K562 (cell line): ENCODE data around the gene CD82. TPM values are rescaled to one million over a fixed set of nuclear protein-coding genes. Genes with fewer than 3 reads are reported as not detected.

ENCODE experiments used
- ATAC-seq: fragments of 200-7000 bp; cut with Tn5 transposase; 3 replicates; pipeline ENCODE4 v1.9.1; 2020; ENCODE audit warnings: moderate library complexity
- BruUV-seq: library from RNA; stranded (reverse); fragments of 400-500 nt; replicated peaks from 2 replicates; lab custom pipeline; 2021; lab: Mats Ljungman, UMichigan
- CTCF ChIA-PET: fragments of 300-600 bp; formaldehyde crosslinking; extraction: SDS; loops from one replicate; lab custom pipeline; 2021; ENCODE audit warnings: low intra/inter-chr PET ratio; lab: Yijun Ruan, JAX
- POLR2A ChIA-PET: fragments of 300-600, 350-650 bp; sonication (Branson Sonifier 250); formaldehyde crosslinking; extraction: SDS; loops from one replicate; lab custom pipeline; 2021; ENCODE audit warnings: antibody characterized with exemption, inconsistent platforms; lab: Yijun Ruan, JAX
- DNase-seq, 4 experiments: peaks; one replicate each; pipeline versions ENCODE4 v3.0.0 to v3.0.0-alpha.2; 2011 to 2018; ENCODE audit warnings: low spot score in 3 of 4, mixed read lengths in 3 of 4; ENCODE audit errors: extremely low read depth in 1 of 4
- FAIRE-seq: peaks from 2 replicates; lab custom pipeline; 2011; peaks lifted over from hg19 to GRCh38; lab: Jason Lieb, UNC
- H2AFZ ChIP-seq: 2 replicates; pipeline ENCODE4 v1.6.0; 2011; ENCODE audit warnings: low read depth, low read length, control low read depth, inconsistent platforms
- H3K27ac ChIP-seq: fragments of 200-600 bp; 3 replicates; pipeline ENCODE4 v1.8.0; 2011; ENCODE audit warnings: low read depth, mild to moderate bottlenecking, control low read depth, inconsistent platforms, low read length, moderate library complexity, mixed read lengths; ENCODE audit errors: extremely low read depth
- H3K27me3 ChIP-seq, 2 experiments: fragments of 300-600 bp in 1 of 2; 2 replicates in 1 of 2; 3 replicates in 1 of 2; pipeline versions ENCODE4 v1.6.0 to v1.8.0; 2011; ENCODE audit warnings: inconsistent platforms in 2 of 2, low read length in 2 of 2, mild to moderate bottlenecking in 1 of 2, mixed read lengths in 1 of 2, moderate library complexity in 1 of 2; ENCODE audit not compliant: control insufficient read depth in 2 of 2, insufficient read depth in 2 of 2
- H3K36me3 ChIP-seq: fragments of 300-600 bp; 3 replicates; pipeline ENCODE4 v1.8.0; 2011; ENCODE audit warnings: mild to moderate bottlenecking, low read length, inconsistent platforms; ENCODE audit not compliant: control insufficient read depth, insufficient read depth
- H3K4me1 ChIP-seq, 2 experiments: fragments of 200-600 bp in 1 of 2; replicated peaks in 1 of 2; 2 replicates in 1 of 2; 3 replicates in 1 of 2; pipeline versions ENCODE4 v1.5.1 to v1.8.0; 2011; ENCODE audit warnings: inconsistent platforms in 2 of 2, low read length in 2 of 2, mild to moderate bottlenecking in 1 of 2, mixed read lengths in 1 of 2, moderate library complexity in 1 of 2; ENCODE audit not compliant: control insufficient read depth in 2 of 2, insufficient read depth in 2 of 2
- H3K4me2 ChIP-seq: 2 replicates; pipeline ENCODE4 v1.6.1; 2011; ENCODE audit warnings: low read length, control low read depth, inconsistent platforms, mixed read lengths; ENCODE audit not compliant: insufficient read depth
- H3K4me3 ChIP-seq: fragments of 200-600 bp; sonication (generic), shearing (Covaris generic); 2 replicates; pipeline ENCODE4 v1.5.1; 2016; ENCODE audit warnings: control low read depth, inconsistent platforms
- H3K79me2 ChIP-seq: fragments of 200-600 bp; 3 replicates; pipeline ENCODE4 v1.8.0; 2011; ENCODE audit warnings: low read length, inconsistent platforms; ENCODE audit not compliant: control insufficient read depth, insufficient read depth
- H3K9ac ChIP-seq, 2 experiments: 2 replicates each; pipeline versions ENCODE4 v1.6.0 to v1.6.1; 2011; ENCODE audit warnings: low read depth in 2 of 2, low read length in 2 of 2, control low read depth in 1 of 2, inconsistent platforms in 1 of 2, mild to moderate bottlenecking in 1 of 2, mixed read lengths in 1 of 2; ENCODE audit not compliant: insufficient read depth in 1 of 2
- H3K9me1 ChIP-seq: one replicate; pipeline ENCODE4 v1.6.0; 2011; ENCODE audit warnings: inconsistent platforms, mild to moderate bottlenecking, low read length, moderate library complexity; ENCODE audit not compliant: control insufficient read depth, insufficient read depth
- H3K9me3 ChIP-seq: replicated peaks from 2 replicates; pipeline ENCODE4 v1.5.1; 2011; ENCODE audit warnings: low read depth, low read length, inconsistent platforms; ENCODE audit not compliant: control insufficient read depth, insufficient read depth
- H4K20me1 ChIP-seq: replicated peaks from 2 replicates; pipeline ENCODE4 v1.6.1; 2011; ENCODE audit warnings: low read length, inconsistent platforms, mixed read lengths; ENCODE audit not compliant: control insufficient read depth, insufficient read depth
- CEBPG ChIP-seq, 3 experiments: fragments of 200-800 bp in 1 of 3; sonication (Bioruptor generic) in 1 of 3; sonication (generic) in 1 of 3; formaldehyde crosslinking in 1 of 3; IDR thresholded peaks in 2 of 3; conservative IDR thresholded peaks in 1 of 3; 2 replicates each; pipeline versions ENCODE4 v1.6.1 to v1.8.0; 2016 to 2022; ENCODE audit warnings: missing compliant biosample characterization in 2 of 3, missing genetic modification characterization in 2 of 3, mild to moderate bottlenecking in 1 of 3, missing genetic modification reagents in 1 of 3
- CREM ChIP-seq: IDR thresholded peaks from 2 replicates; pipeline ENCODE4 v1.6.1; 2014; ENCODE audit warnings: antibody characterized with exemption, low read depth
- GABPA ChIP-seq: fragments of 200-800 bp; sonication (Bioruptor generic); conservative IDR thresholded peaks from 2 replicates; pipeline ENCODE4 v1.6.1; 2016; ENCODE audit warnings: low read depth, missing genetic modification characterization, missing compliant biosample characterization
- NFIC ChIP-seq: fragments of 450-650 bp; IDR thresholded peaks from 2 replicates; pipeline ENCODE4 v1.6.1; 2017; ENCODE audit warnings: mild to moderate bottlenecking, inconsistent platforms
- NR1H2 ChIP-seq: sonication (generic); formaldehyde crosslinking; IDR thresholded peaks from 2 replicates; pipeline ENCODE4 v1.4.0; 2020; ENCODE audit warnings: mild to moderate bottlenecking, missing genetic modification reagents
- POLR2AphosphoS5 ChIP-seq: IDR thresholded peaks from 2 replicates; pipeline ENCODE4 v1.6.1; 2011; ENCODE audit warnings: mild to moderate bottlenecking, low read depth, low read length, moderate library complexity; ENCODE audit not compliant: control insufficient read depth, insufficient read depth
- TCF7 ChIP-seq: sonication (generic); IDR thresholded peaks from 2 replicates; pipeline ENCODE4 v1.6.1; 2016; ENCODE audit warnings: antibody characterized with exemption, borderline replicate concordance
- U2AF1 ChIP-seq: fragments of 200-400 bp; formaldehyde crosslinking; optimal IDR thresholded peaks from 2 replicates; pipeline ENCODE3; 2017; ENCODE audit warnings: mild to moderate bottlenecking, low read depth, low read length, moderate library complexity
- XRCC4 ChIP-seq: IDR thresholded peaks from one replicate; pipeline ENCODE4 v1.6.1; 2011; ENCODE audit not compliant: insufficient read depth, insufficient read length; ENCODE audit errors: extremely low read depth
- ZFP91 ChIP-seq: sonication (generic); formaldehyde crosslinking; IDR thresholded peaks from 2 replicates; pipeline ENCODE4 v1.8.0; 2022; ENCODE audit warnings: mild to moderate bottlenecking, missing genetic modification reagents
- WGBS: fragments of 100-300 bp; shearing (Covaris generic); methylation state at CpG from one replicate; pipeline ENCODE4 v1.1.6; 2016; ENCODE audit warnings: low coverage, mixed read lengths; ENCODE audit not compliant: insufficient coverage; ENCODE audit errors: missing lambda C conversion rate; 5-methylcytosine and 5-hydroxymethylcytosine counted together
- in situ Hi-C: fragments of 300-500 bp; cut with MboI; formaldehyde crosslinking; loops from 4 replicates; pipeline ENCODE4 v1.15.0; 2018; ENCODE audit warnings: inconsistent platforms, mixed read lengths
- intact Hi-C: fragments of 100-400 bp; cut with micrococcal nuclease; formaldehyde crosslinking; loops from 2 replicates; pipeline ENCODE4 v1.14.2; 2022
- polyA plus RNA-seq, 8 experiments: library from polyadenylated mRNA; depleted of rRNA in 4 of 8; stranded (reverse) in 5 of 8; unstranded in 3 of 8; fragments of >200 nt; fragmentation: Nextera tagmentation in 2 of 8; fragmentation: Illumina TruSeq in 1 of 8; extraction: Ambion mirVana in 2 of 8; extraction: Trizol in 1 of 8; gene quantifications; 2 replicates each; pipeline versions ENCODE4 v1.2.1 to v1.2.3, GENCODE V29; 2011 to 2014; ENCODE audit warnings: inconsistent platforms in 1 of 8, missing spikeins in 1 of 8
- total RNA-seq, 7 experiments: library from RNA; depleted of rRNA in 6 of 7; stranded (reverse); fragments of >200 nt in 6 of 7; fragmentation: Illumina TruSeq in 2 of 7; extraction: Trizol in 2 of 7; gene quantifications; 2 replicates each; pipeline versions ENCODE4 v1.2.1 to v1.2.3, GENCODE V29; 2011 to 2021; ENCODE audit warnings: low replicate concordance in 1 of 7
- TF ChIP-seq, protein P1 (sequence below): sonication (generic); formaldehyde crosslinking; IDR thresholded peaks from 2 replicates; pipeline ENCODE4 v1.9.0; 2022; ENCODE audit warnings: mild to moderate bottlenecking, missing genetic modification reagents
- TF ChIP-seq, protein P2 (sequence below), 2 experiments: fragments of 450-650 bp in 1 of 2; sonication (generic) in 1 of 2; formaldehyde crosslinking; conservative IDR thresholded peaks; 2 replicates each; pipeline versions ENCODE4 v1.4.0 to v1.8.1; 2020 to 2022; ENCODE audit warnings: mild to moderate bottlenecking in 1 of 2, missing genetic modification reagents in 1 of 2
- TF ChIP-seq, protein P3 (sequence below), 2 experiments: fragments of 450-650 bp; conservative IDR thresholded peaks; 2 replicates each; pipeline ENCODE4 v1.6.1; 2017; ENCODE audit warnings: mild to moderate bottlenecking in 2 of 2, moderate library complexity in 2 of 2

Gene CD82
- total and polyA plus RNA-seq, 9 of the 15 experiments (the other 6 are each of a cell fraction or from before 2014, with no cell fraction given): 0.27 to 9.4 (median 3.0) TPM

DNA sequence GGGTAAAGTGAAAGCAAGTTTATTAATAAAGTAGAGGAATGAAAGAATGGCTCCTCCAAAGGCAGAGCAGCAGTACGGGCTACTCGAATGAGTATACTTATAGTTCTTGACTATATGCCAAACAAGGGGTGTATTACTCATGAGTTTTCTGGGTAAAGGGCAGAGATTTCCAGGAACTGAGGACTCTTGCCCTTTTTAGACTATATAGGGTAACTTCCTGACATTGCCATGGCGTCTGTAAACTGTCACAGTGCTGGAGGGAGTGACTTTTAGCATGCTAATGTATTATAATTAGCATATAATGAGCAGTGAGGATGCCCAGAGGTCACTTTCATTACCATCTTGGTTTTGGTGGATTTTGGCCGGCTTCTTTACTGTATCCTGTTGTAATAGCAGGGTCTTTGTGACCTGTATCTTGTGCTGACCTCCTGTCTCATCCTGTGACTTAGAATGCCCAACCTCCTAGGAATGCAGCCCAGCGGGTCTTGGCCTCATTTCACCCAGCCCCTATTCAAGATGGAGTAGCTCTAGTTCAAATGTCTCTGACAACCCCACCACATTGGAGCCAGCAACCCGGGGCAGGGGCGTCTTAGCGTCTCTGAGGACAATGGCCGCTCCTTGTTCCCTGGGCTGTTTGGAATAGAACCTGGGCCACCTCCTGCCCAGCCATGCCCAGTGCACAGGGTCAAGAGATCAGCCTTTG, 34.9 kb upstream of the CD82 start:
- ATAC-seq: peak; percentile 81
- DNase-seq: peak; percentile 42 to 93 (median 60)
- H3K4me1 ChIP-seq: peaks cover 59 to 61% of the 10 kb centered on the region in 2 experiments
- in situ Hi-C loops: loop anchor here (10.0 kb wide), 1 partner anchor 396 kb away; no protein-coding TSS in a partner anchor
- peak overlapping the region; percentile 77 for H3K4me2 ChIP-seq
- no peaks in the 10 kb centered on the region; the same call in 2 of the 3 replicates for H3K36me3 ChIP-seq
- no peaks in the 10 kb centered on the region for H3K27me3 ChIP-seq
- no peaks in the 10 kb centered on the region for H3K9me1 ChIP-seq
- no TSS peak for BruUV-seq
- 12% methylated on average over 9 of the region's 9 CpGs for WGBS
- H3K4me3 ChIP-seq: no peak overlapping the region; the same call in 1 of the 2 replicates
- FAIRE-seq: peak; percentile 86
- CTCF ChIA-PET: interaction anchor here (0.6 kb wide), 1 partner anchor 237 kb away, joined by 3 read pairs; no protein-coding TSS in a partner anchor
- no peaks in the 10 kb centered on the region for H4K20me1 ChIP-seq
- peak overlapping the region; percentile 93 for H3K27ac ChIP-seq
- POLR2A ChIA-PET: no interaction called here
- peak overlapping the region; percentile 74 to 84 for H3K9ac ChIP-seq
- H2AFZ ChIP-seq: peak overlapping the region; percentile 90
- H3K9me3 ChIP-seq: peaks cover 1% of the 10 kb centered on the region; the same call in 1 of the 2 replicates
- H3K79me2 ChIP-seq: no peaks in the 10 kb centered on the region
- intact Hi-C loops: no loop called here
- TF ChIP-seq, protein P1, sequence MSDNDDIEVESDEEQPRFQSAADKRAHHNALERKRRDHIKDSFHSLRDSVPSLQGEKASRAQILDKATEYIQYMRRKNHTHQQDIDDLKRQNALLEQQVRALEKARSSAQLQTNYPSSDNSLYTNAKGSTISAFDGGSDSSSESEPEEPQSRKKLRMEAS (CRISPR knock-in tag): no peak
- TF ChIP-seq NR1H2 (CRISPR knock-in tag) (no peak), TCF7 (no peak), ZFP91 (CRISPR knock-in tag) (no peak), NFIC (peak; percentile 94), POLR2AphosphoS5 (0 out of 2 replicates have a peak, but pooled peaks have one; percentile 18), CEBPG (CRISPR knock-in tag; IDR thresholded peaks at IDR 0.05) (no peak), CEBPG (tag; conservative IDR thresholded peaks at IDR 0.05 in 1 of 2, IDR thresholded peaks at IDR 0.05 in 1 of 2) (no peak), XRCC4 (no peak), GABPA (tag) (no peak), U2AF1 (no peak), CREM (0 out of 2 replicates have a peak, but pooled peaks have one; percentile 5)
- TF ChIP-seq, protein P2, sequence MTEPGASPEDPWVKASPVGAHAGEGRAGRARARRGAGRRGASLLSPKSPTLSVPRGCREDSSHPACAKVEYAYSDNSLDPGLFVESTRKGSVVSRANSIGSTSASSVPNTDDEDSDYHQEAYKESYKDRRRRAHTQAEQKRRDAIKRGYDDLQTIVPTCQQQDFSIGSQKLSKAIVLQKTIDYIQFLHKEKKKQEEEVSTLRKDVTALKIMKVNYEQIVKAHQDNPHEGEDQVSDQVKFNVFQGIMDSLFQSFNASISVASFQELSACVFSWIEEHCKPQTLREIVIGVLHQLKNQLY (CRISPR knock-in tag; conservative IDR thresholded peaks at IDR 0.05): no peak
- TF ChIP-seq, protein P3, sequence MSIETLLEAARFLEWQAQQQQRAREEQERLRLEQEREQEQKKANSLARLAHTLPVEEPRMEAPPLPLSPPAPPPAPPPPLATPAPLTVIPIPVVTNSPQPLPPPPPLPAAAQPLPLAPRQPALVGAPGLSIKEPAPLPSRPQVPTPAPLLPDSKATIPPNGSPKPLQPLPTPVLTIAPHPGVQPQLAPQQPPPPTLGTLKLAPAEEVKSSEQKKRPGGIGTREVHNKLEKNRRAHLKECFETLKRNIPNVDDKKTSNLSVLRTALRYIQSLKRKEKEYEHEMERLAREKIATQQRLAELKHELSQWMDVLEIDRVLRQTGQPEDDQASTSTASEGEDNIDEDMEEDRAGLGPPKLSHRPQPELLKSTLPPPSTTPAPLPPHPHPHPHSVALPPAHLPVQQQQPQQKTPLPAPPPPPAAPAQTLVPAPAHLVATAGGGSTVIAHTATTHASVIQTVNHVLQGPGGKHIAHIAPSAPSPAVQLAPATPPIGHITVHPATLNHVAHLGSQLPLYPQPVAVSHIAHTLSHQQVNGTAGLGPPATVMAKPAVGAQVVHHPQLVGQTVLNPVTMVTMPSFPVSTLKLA (conservative IDR thresholded peaks at IDR 0.05): 0 out of 4 replicates have a peak, but pooled peaks of 1 of the 2 experiments have one; percentile 8
